ENCODE data around the gene CSRP2.

The CSRP2 gene

DNA sequence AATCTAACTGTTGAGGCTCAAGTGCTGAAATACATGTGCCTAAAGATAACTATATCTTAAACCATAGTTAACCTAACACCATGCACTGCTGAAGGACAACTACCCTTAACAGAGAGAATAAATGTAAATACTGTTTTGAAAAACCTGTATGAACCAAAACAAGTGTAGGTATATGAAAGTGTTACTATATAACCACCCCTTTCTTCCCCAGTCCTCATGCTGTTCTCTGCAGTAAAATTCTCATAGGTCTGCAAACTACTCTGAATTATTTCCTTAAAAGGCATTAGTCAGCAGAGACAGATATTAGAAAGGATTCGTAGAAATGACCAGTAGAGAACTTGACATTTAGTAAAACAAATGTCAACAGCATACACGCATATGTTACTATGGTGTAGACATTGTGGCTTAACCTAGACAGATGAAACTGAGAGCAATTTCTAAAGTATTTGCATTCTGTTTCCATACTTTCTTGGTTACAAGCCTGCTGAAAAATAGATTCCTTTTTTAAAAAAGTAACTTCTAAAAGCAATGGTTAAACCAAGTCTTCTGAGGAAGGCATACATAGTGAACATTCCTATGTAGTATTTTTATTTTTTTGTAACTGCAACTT is 13.9 kb downstream of the CSRP2 start:
- H3K36me3 Mint-ChIP-seq (ENCODE audit: low read depth), result peaks cover 55% of the 10 kb centered on the region
- peak overlapping the region in 2 of 3 experiments; percentile 73 to 83 for H3K4me3 Mint-ChIP-seq
- peak overlapping the region; percentile 75 to 93 (median 89) for H3K27ac Mint-ChIP-seq

DNA sequence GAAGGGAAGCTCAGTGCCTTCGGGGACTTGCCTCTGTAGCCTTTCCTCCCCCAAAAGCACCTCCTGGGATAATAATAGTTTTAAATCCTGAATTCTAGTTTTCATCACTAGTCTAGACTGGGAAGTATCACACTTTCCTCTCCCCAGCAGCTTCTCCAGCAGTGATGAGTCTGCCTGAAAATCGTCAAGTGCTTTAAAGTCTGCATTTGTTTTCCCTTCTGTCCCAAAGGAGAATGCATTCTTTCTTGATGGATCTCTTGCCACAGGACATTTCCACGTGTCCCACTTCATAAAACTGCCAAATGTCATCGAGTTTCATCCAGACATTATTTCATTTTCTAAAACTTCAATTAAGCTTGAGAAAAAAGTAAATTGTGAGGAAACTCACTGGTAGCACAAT is 15.0 kb downstream of the CSRP2 start:
- TF ChIP-seq, protein P1, sequence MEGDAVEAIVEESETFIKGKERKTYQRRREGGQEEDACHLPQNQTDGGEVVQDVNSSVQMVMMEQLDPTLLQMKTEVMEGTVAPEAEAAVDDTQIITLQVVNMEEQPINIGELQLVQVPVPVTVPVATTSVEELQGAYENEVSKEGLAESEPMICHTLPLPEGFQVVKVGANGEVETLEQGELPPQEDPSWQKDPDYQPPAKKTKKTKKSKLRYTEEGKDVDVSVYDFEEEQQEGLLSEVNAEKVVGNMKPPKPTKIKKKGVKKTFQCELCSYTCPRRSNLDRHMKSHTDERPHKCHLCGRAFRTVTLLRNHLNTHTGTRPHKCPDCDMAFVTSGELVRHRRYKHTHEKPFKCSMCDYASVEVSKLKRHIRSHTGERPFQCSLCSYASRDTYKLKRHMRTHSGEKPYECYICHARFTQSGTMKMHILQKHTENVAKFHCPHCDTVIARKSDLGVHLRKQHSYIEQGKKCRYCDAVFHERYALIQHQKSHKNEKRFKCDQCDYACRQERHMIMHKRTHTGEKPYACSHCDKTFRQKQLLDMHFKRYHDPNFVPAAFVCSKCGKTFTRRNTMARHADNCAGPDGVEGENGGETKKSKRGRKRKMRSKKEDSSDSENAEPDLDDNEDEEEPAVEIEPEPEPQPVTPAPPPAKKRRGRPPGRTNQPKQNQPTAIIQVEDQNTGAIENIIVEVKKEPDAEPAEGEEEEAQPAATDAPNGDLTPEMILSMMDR (IDR thresholded peaks at IDR 0.05; ENCODE audit: unreplicated experiment in 3 of 3), result no peak
- peak overlapping the region in 2 of 3 experiments; percentile 69 to 83 for H3K4me3 Mint-ChIP-seq
- H3K36me3 Mint-ChIP-seq (ENCODE audit: low read depth), result peaks cover 57% of the 10 kb centered on the region
- peaks cover 62% of the 10 kb centered on the region for H3K4me1 Mint-ChIP-seq
- peak overlapping the region; percentile 44 to 75 (median 45) for H3K27ac Mint-ChIP-seq
- no peaks in the 10 kb centered on the region for H3K9me3 Mint-ChIP-seq
- H3K27me3 Mint-ChIP-seq (ENCODE audit: low read depth), result no peaks in the 10 kb centered on the region

More for the DNA sequence above, 13.9 kb downstream of the CSRP2 start:
- H3K27me3 Mint-ChIP-seq (ENCODE audit: low read depth), result no peaks in the 10 kb centered on the region
- H3K4me1 Mint-ChIP-seq, result peaks cover 67% of the 10 kb centered on the region
- TF ChIP-seq, protein P1 (IDR thresholded peaks at IDR 0.05; ENCODE audit: unreplicated experiment in 3 of 3), result no peak
- no peaks in the 10 kb centered on the region for H3K9me3 Mint-ChIP-seq

DNA sequence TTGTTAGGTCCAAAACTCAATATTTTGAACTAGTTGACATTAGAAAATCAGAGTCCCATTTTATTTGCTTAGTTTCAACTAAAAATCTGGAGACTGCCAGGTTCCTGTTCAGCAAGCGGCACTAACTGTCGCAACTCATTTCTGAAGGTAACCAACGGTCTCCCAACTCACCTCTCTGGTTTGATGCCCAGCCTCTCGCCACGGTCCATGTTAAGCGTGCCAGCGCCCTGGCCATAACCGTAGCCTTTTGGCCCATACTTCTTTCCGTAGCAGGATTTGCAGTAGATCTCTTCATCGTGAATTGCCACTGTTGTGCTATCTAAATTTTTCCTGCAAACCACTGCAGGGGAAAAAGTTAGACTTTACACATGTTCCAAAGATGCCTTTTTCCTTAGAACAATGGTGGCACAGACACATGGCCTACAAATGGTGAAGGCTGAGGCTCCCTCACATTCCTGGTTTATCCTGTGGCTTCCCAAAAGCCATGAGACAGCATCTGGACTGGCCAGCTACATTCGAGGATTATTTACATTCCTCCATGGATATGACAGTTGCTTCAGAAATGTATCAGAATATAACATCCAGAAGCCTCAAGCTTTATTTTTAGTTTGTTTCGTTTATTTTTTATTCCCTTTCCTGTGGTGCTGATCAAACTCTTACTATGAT is 15.7 kb downstream of the CSRP2 start:
- TF ChIP-seq, protein P1 (IDR thresholded peaks at IDR 0.05; ENCODE audit: unreplicated experiment in 3 of 3), result no peak
- Mint-ChIP-seq H3K36me3 (ENCODE audit: low read depth) (peaks cover 60% of the 10 kb centered on the region), H3K9me3 (no peaks in the 10 kb centered on the region), H3K4me1 (peaks cover 62% of the 10 kb centered on the region), H3K27me3 (ENCODE audit: low read depth) (no peaks in the 10 kb centered on the region), H3K4me3 (peak overlapping the region in 2 of 3 experiments; percentile 69 to 83), H3K27ac (peak overlapping the region; percentile 44 to 75 (median 45))

DNA sequence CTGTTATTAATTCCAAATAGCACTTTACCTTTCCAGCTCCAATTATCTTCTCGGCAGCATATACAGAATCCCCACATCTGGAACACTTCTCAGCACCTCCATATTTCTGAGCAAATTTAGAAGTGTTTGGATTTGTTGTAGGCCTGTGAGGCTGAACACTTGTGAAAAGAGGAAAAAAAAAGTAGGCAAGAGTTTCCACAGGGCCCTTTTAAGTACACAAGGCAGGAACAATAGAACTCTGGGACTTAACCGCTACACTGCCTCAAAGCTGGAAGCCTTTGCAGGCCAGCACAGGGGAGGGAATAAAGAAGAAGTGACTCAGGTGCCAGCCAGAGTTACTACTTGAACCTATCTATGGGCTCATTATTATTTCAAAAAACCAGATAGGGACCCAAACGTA is 18.6 kb downstream of the CSRP2 start:
- no peak overlapping the region for H3K4me3 Mint-ChIP-seq
- H3K4me1 Mint-ChIP-seq, result peaks cover 39% of the 10 kb centered on the region
- TF ChIP-seq, protein P1 (IDR thresholded peaks at IDR 0.05; ENCODE audit: unreplicated experiment in 3 of 3), result no peak
- H3K36me3 Mint-ChIP-seq (ENCODE audit: low read depth), result peaks cover 85% of the 10 kb centered on the region
- H3K27me3 Mint-ChIP-seq (ENCODE audit: low read depth), result no peaks in the 10 kb centered on the region
- peak overlapping the region; percentile 49 to 83 (median 58) for H3K27ac Mint-ChIP-seq
- peaks cover 3% of the 10 kb centered on the region for H3K9me3 Mint-ChIP-seq

DNA sequence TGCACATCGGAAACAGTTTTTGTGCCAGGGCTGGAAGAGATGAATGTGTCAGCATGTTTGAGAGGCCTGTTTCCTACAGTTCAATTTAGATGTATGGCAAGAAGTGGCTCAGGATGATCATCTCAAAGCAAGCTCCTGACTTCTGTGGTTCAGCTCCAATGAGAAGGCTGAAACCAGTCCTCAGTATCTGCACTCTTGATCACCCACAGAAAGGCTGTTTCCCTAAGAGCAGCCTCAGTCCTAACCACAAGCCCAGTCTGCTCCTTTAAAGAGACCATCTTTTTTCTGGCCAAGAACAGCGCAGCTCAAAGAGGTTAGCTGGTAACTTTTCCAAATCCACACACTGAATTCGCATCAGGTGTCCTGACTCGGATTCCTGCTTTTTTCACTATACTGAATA is 19.2 kb downstream of the CSRP2 start:
- peaks cover 91% of the 10 kb centered on the region for H3K36me3 Mint-ChIP-seq (ENCODE audit: low read depth)
- TF ChIP-seq, protein P1 (IDR thresholded peaks at IDR 0.05; ENCODE audit: unreplicated experiment in 3 of 3), result no peak
- no peaks in the 10 kb centered on the region for H3K27me3 Mint-ChIP-seq (ENCODE audit: low read depth)
- peaks cover 39% of the 10 kb centered on the region for H3K4me1 Mint-ChIP-seq
- no peak overlapping the region for H3K4me3 Mint-ChIP-seq
- peaks cover 7% of the 10 kb centered on the region for H3K9me3 Mint-ChIP-seq
- peak overlapping the region; percentile 49 to 83 (median 58) for H3K27ac Mint-ChIP-seq
